Measurements from ENCODE around the gene RUSC1. TPM values are rescaled to one million over a fixed set of nuclear protein-coding genes. Genes with fewer than 3 reads are reported as not detected.
A peak's percentile ranks its signal among the peaks of the same experiment; 100 is the strongest.

Gene RUSC1
- total RNA-seq, 2 experiments from 2014 or later = 33.7 to 35.1 TPM

- Mint-ChIP-seq H3K4me1 (ENCODE audit: low read depth) (peaks cover 39% of the 10 kb centered on the region), H3K36me3 (ENCODE audit: low read depth) (peaks cover 66% of the 10 kb centered on the region), H3K27ac (peak overlapping the region; percentile 65), H3K4me3 (no peak overlapping the region), H3K27me3 (ENCODE audit: low read depth) (no peaks in the 10 kb centered on the region), H3K9me3 (ENCODE audit: insufficient read depth) (no peaks in the 10 kb centered on the region)
- ChIA-PET POLR2A (no interaction called here), CTCF (interaction anchor here (1.3 to 2.4 kb wide), 3 partner anchors 10 to 63 kb away, joined by 3 to 17 read pairs (median 9); no protein-coding TSS in a partner anchor)
- DNase-seq = no peak
- no peak for ATAC-seq
Observed at GRCh38 chr1:155313261-155313660, 7.4 kb upstream of the RUSC1 start.

GRCh38 chr1:155316922-155317321 lies 3.8 kb upstream of the RUSC1 start:
- Mint-ChIP-seq H3K36me3 (ENCODE audit: low read depth) (peaks cover 62% of the 10 kb centered on the region), H3K4me3 (no peak overlapping the region), H3K27me3 (ENCODE audit: low read depth) (no peaks in the 10 kb centered on the region), H3K4me1 (ENCODE audit: low read depth) (peaks cover 52% of the 10 kb centered on the region), H3K27ac (no peak overlapping the region), H3K9me3 (ENCODE audit: insufficient read depth) (no peaks in the 10 kb centered on the region)
- CTCF ChIA-PET = interaction anchor here (1.0 to 3.7 kb wide), 2 partner anchors 66 to 68 kb away, joined by 4 to 24 read pairs; no protein-coding TSS in a partner anchor
- ATAC-seq = no peak
- DNase-seq = no peak
- POLR2A ChIA-PET = interaction anchor here (1.0 to 1.2 kb wide), 2 partner anchors 39 to 62 kb away, joined by 4 read pairs; partner anchors contain the start of gene ENTREP3

- DNase-seq = no peak
- Mint-ChIP-seq H3K36me3 (ENCODE audit: low read depth) (peaks cover 52% of the 10 kb centered on the region), H3K9me3 (ENCODE audit: insufficient read depth) (no peaks in the 10 kb centered on the region)
Observed at GRCh38 chr1:155318082-155318481, 2.6 kb upstream of the RUSC1 start.

GRCh38 chr1:155319536-155319935 lies 1.2 kb upstream of the RUSC1 start:
- POLR2A ChIA-PET = interaction anchor here (0.5 kb wide), 1 partner anchor 170 kb away, joined by 3 read pairs; no protein-coding TSS in a partner anchor

More at GRCh38 chr1:155318082-155318481, 2.6 kb upstream of the RUSC1 start:
- H3K27ac Mint-ChIP-seq = peak overlapping the region; percentile 4
- ChIA-PET POLR2A (interaction anchor here (0.7 to 1.2 kb wide), 4 partner anchors 17 to 40 kb away, joined by 3 to 4 read pairs (median 3); partner anchors contain the start of gene PKLR), CTCF (interaction anchor here (3.7 kb wide), 1 partner anchor 67 kb away, joined by 24 read pairs; no protein-coding TSS in a partner anchor)
- ATAC-seq = no peak
- no peaks in the 10 kb centered on the region for H3K27me3 Mint-ChIP-seq (ENCODE audit: low read depth)
- peaks cover 50% of the 10 kb centered on the region for H3K4me1 Mint-ChIP-seq (ENCODE audit: low read depth)
- no peak overlapping the region for H3K4me3 Mint-ChIP-seq

GRCh38 chr1:155320252-155320651 lies 442 bp upstream of the RUSC1 start:
- peak overlapping the region; percentile 40 for H3K4me3 Mint-ChIP-seq
- no peak overlapping the region for H3K27ac Mint-ChIP-seq
- no peak for ATAC-seq
- H3K9me3 Mint-ChIP-seq (ENCODE audit: insufficient read depth) = no peaks in the 10 kb centered on the region
- H3K4me1 Mint-ChIP-seq (ENCODE audit: low read depth) = peaks cover 48% of the 10 kb centered on the region
- ChIA-PET CTCF (interaction anchor here (4.0 to 7.2 kb wide), 4 partner anchors 13 to 71 kb away, joined by 18 to 190 read pairs (median 35); partner anchors contain the start of genes CLK2, FDPS and HCN3), POLR2A (interaction anchor here (0.6 to 1.4 kb wide), 4 partner anchors 12 to 147 kb away, joined by 3 read pairs; partner anchors contain the start of genes CLK2, FDPS and KRTCAP2)
- peaks cover 37% of the 10 kb centered on the region for H3K36me3 Mint-ChIP-seq (ENCODE audit: low read depth)
- DNase-seq = no peak
- no peaks in the 10 kb centered on the region for H3K27me3 Mint-ChIP-seq (ENCODE audit: low read depth)

More at GRCh38 chr1:155319536-155319935, 1.2 kb upstream of the RUSC1 start:
- DNase-seq (no peak), ATAC-seq (no peak)
- Mint-ChIP-seq H3K27me3 (ENCODE audit: low read depth) (no peaks in the 10 kb centered on the region), H3K4me1 (ENCODE audit: low read depth) (peaks cover 45% of the 10 kb centered on the region), H3K36me3 (ENCODE audit: low read depth) (peaks cover 41% of the 10 kb centered on the region), H3K4me3 (no peak overlapping the region), H3K27ac (no peak overlapping the region), H3K9me3 (ENCODE audit: insufficient read depth) (no peaks in the 10 kb centered on the region)
- CTCF ChIA-PET = interaction anchor here (7.2 kb wide), 1 partner anchor 71 kb away, joined by 190 read pairs; no protein-coding TSS in a partner anchor

- Mint-ChIP-seq H3K4me3 (peak overlapping the region; percentile 83), H3K9me3 (ENCODE audit: insufficient read depth) (no peaks in the 10 kb centered on the region), H3K4me1 (ENCODE audit: low read depth) (peaks cover 56% of the 10 kb centered on the region), H3K36me3 (ENCODE audit: low read depth) (peaks cover 31% of the 10 kb centered on the region), H3K27ac (peak overlapping the region; percentile 1), H3K27me3 (ENCODE audit: low read depth) (no peaks in the 10 kb centered on the region)
- ChIA-PET POLR2A (interaction anchor here (0.8 to 2.8 kb wide), 8 partner anchors 10 to 127 kb away, joined by 3 to 18 read pairs (median 6); partner anchors contain the start of genes CLK2 and FDPS), CTCF (interaction anchor here (0.8 to 7.2 kb wide), 17 partner anchors 10 to 154 kb away, joined by 3 to 190 read pairs (median 5); partner anchors contain the start of genes CLK2, ENTREP3, FDPS and HCN3)
- DNase-seq = peak; percentile 26
- no peak for ATAC-seq
Observed at GRCh38 chr1:155321639-155322503, 1.2 kb downstream of the RUSC1 start.

GRCh38 chr1:155322571-155322952 lies 1.9 kb downstream of the RUSC1 start:
- ATAC-seq = no peak
- ChIA-PET CTCF (interaction anchor here (0.8 to 7.2 kb wide), 16 partner anchors 9 to 155 kb away, joined by 3 to 190 read pairs (median 6); partner anchors contain the start of genes CLK2, ENTREP3, FDPS and HCN3), POLR2A (interaction anchor here (0.8 to 2.8 kb wide), 7 partner anchors 11 to 128 kb away, joined by 3 to 18 read pairs (median 7); partner anchors contain the start of genes CLK2 and FDPS)
- Mint-ChIP-seq H3K4me1 (ENCODE audit: low read depth) (peaks cover 56% of the 10 kb centered on the region), H3K27ac (no peak overlapping the region), H3K27me3 (ENCODE audit: low read depth) (no peaks in the 10 kb centered on the region), H3K9me3 (ENCODE audit: insufficient read depth) (no peaks in the 10 kb centered on the region), H3K4me3 (peak overlapping the region; percentile 83), H3K36me3 (ENCODE audit: low read depth) (peaks cover 27% of the 10 kb centered on the region)
- no peak for DNase-seq

GRCh38 chr1:155322953-155323728 lies 2.4 kb downstream of the RUSC1 start:
- H3K9me3 Mint-ChIP-seq (ENCODE audit: insufficient read depth) = no peaks in the 10 kb centered on the region
- POLR2A ChIA-PET = interaction anchor here (1.0 to 2.8 kb wide), 11 partner anchors 15 to 78 kb away, joined by 3 to 18 read pairs (median 3); partner anchors contain the start of genes CLK2 and FDPS
- peaks cover 53% of the 10 kb centered on the region for H3K4me1 Mint-ChIP-seq (ENCODE audit: low read depth)
- CTCF ChIA-PET = interaction anchor here (0.6 to 7.2 kb wide), 34 partner anchors 9 to 743 kb away, joined by 3 to 190 read pairs (median 4); partner anchors contain the start of genes CLK2, ENTREP3, FDPS and HCN3
- peak; percentile 62 for ATAC-seq
- H3K4me3 Mint-ChIP-seq = peak overlapping the region; percentile 83
- H3K27me3 Mint-ChIP-seq (ENCODE audit: low read depth) = no peaks in the 10 kb centered on the region
- H3K27ac Mint-ChIP-seq = peak overlapping the region; percentile 77
- H3K36me3 Mint-ChIP-seq (ENCODE audit: low read depth) = peaks cover 21% of the 10 kb centered on the region
- DNase-seq = peak; percentile 90

GRCh38 chr1:155323729-155324036 lies 3.0 kb downstream of the RUSC1 start:
- H3K4me3 Mint-ChIP-seq = peak overlapping the region; percentile 83
- H3K27me3 Mint-ChIP-seq (ENCODE audit: low read depth) = no peaks in the 10 kb centered on the region
- peaks cover 19% of the 10 kb centered on the region for H3K36me3 Mint-ChIP-seq (ENCODE audit: low read depth)
- CTCF ChIA-PET = interaction anchor here (0.6 to 7.2 kb wide), 29 partner anchors 9 to 743 kb away, joined by 3 to 190 read pairs (median 4); partner anchors contain the start of genes CLK2, ENTREP3, FDPS and HCN3
- DNase-seq = peak; percentile 89
- peak overlapping the region; percentile 77 for H3K27ac Mint-ChIP-seq
- POLR2A ChIA-PET = interaction anchor here (1.0 to 2.8 kb wide), 9 partner anchors 15 to 78 kb away, joined by 3 to 18 read pairs (median 3); partner anchors contain the start of genes CLK2 and FDPS
- H3K4me1 Mint-ChIP-seq (ENCODE audit: low read depth) = peaks cover 50% of the 10 kb centered on the region
- peak; percentile 64 for ATAC-seq
- H3K9me3 Mint-ChIP-seq (ENCODE audit: insufficient read depth) = no peaks in the 10 kb centered on the region

GRCh38 chr1:155324037-155324716 lies 3.5 kb downstream of the RUSC1 start:
- POLR2A ChIA-PET = interaction anchor here (1.0 to 2.8 kb wide), 7 partner anchors 16 to 79 kb away, joined by 3 to 18 read pairs (median 3); partner anchors contain the start of genes CLK2 and FDPS

More at GRCh38 chr1:155324037-155324716, 3.5 kb downstream of the RUSC1 start:
- Mint-ChIP-seq H3K27ac (peak overlapping the region; percentile 77), H3K9me3 (ENCODE audit: insufficient read depth) (no peaks in the 10 kb centered on the region), H3K4me3 (peak overlapping the region; percentile 83), H3K4me1 (ENCODE audit: low read depth) (peaks cover 46% of the 10 kb centered on the region), H3K36me3 (ENCODE audit: low read depth) (peaks cover 14% of the 10 kb centered on the region), H3K27me3 (ENCODE audit: low read depth) (no peaks in the 10 kb centered on the region)
- peak; percentile 93 for DNase-seq
- CTCF ChIA-PET = interaction anchor here (0.8 to 7.2 kb wide), 26 partner anchors 9 to 742 kb away, joined by 3 to 190 read pairs (median 4); partner anchors contain the start of genes CLK2, ENTREP3, FDPS and HCN3
- ATAC-seq = peak; percentile 86
